ENCODE measurements around the gene KCNJ12.

Gene KCNJ12

DNA sequence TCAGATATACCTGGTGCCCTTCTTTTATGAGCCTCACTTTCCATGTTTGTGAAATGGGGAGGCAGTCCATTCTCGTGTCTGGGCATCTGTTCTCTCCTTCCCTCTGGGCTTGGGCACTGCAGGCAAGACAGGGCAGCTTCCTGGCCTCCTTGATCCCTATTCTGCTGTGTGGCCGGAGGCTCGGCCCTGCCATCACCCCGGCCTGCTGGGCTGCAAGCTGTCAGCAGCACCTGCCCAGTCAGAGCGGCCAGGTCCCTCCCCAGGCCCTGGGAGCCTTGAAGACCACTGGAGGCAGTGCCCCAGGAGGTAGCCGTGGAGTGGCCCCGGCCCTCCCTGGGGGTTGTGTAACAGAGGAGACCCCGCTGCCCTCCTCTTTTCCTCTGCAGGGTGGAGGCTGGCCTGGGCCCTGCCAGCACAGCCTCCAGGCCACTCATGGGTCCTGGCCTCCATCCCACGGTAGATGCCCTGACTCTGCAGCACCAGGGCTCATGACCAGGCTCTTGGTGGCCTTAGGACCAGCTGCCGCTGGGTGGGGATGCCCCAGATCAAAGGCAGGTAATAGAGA lies 9.2 kb downstream of the KCNJ12 start:
- Histone ChIP-seq H3K27ac (ENCODE audit: low read depth, low read length) (no peak overlapping the region), H3K4me3 (ENCODE audit: low read depth in 1 of 5, low read length in 5 of 5) (no peak overlapping the region), H3K36me3 (ENCODE audit: control insufficient read depth in 5 of 5, insufficient read depth in 5 of 5, low read length in 5 of 5) (no peaks in the 10 kb centered on the region), H3K9ac (ENCODE audit: low read length in 5 of 5) (no peak overlapping the region), H3K27me3 (ENCODE audit: control insufficient read depth in 5 of 5, insufficient read depth in 4 of 5, low read length in 5 of 5) (peaks cover 0 to 4% (median 2%) of the 10 kb centered on the region in 5 donors), H3K9me3 (ENCODE audit: control insufficient read depth in 5 of 5, low read length in 5 of 5) (no peaks in the 10 kb centered on the region), H3K4me1 (ENCODE audit: control insufficient read depth in 5 of 5, insufficient read depth in 5 of 5, low read length in 5 of 5) (peaks cover 0 to 6% (median 0%) of the 10 kb centered on the region in 5 donors)

DNA sequence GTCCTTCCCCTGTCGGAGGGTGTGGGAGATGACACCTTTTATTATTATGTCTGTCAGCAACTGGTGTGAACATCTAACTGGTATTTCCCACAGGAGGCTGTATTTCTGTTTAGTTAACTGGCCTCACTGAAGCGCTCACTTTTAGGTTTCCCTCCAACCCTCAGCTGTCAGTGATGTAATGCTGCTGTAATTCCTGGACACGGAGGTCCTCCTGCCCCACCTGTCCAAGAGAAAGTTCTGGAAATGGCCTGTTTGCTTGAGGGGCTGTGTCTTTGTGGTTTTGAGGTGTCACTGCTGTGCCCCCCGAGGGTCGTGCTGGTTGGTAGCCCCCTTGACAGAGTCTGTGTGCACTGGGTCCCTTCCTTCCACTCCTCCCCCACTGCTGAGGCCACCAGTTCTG lies 11.5 kb downstream of the KCNJ12 start:
- no peak overlapping the region for H3K27ac ChIP-seq (ENCODE audit: low read depth, low read length)
- no peak overlapping the region for H3K4me3 ChIP-seq (ENCODE audit: low read depth in 1 of 5, low read length in 5 of 5)
- no peak overlapping the region for H3K9ac ChIP-seq (ENCODE audit: low read length in 5 of 5)
- peaks cover 0 to 6% (median 2%) of the 10 kb centered on the region in 5 donors for H3K4me1 ChIP-seq (ENCODE audit: control insufficient read depth in 5 of 5, insufficient read depth in 5 of 5, low read length in 5 of 5)
- H3K27me3 ChIP-seq (ENCODE audit: control insufficient read depth in 5 of 5, insufficient read depth in 4 of 5, low read length in 5 of 5), result peaks cover 0 to 4% (median 3%) of the 10 kb centered on the region in 5 donors
- H3K36me3 ChIP-seq (ENCODE audit: control insufficient read depth in 5 of 5, insufficient read depth in 5 of 5, low read length in 5 of 5), result no peaks in the 10 kb centered on the region
- H3K9me3 ChIP-seq (ENCODE audit: control insufficient read depth in 5 of 5, low read length in 5 of 5), result no peaks in the 10 kb centered on the region

DNA sequence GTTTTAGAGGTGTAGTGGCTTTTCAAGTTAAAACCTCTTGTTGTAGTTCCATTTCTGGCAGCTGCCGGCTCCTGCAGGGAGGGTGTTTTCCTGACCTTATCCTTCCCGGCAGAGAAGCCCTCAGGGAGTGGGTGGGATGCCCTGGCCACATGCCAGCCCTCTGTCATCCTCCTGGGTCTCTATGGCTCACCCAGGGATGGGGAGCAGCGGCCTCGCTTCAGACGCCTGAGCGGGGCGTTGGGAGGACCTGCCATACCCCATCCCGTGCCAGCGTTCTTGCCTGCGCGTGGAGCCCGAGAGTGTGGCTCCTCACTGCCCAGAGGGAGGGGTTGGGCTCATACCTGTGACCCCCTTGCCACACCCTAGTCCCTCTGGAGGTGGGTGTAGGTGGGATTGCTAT lies 11.9 kb downstream of the KCNJ12 start:
- H3K27ac ChIP-seq (ENCODE audit: low read depth, low read length), result no peak overlapping the region
- peaks cover 0 to 4% (median 3%) of the 10 kb centered on the region in 5 donors for H3K27me3 ChIP-seq (ENCODE audit: control insufficient read depth in 5 of 5, insufficient read depth in 4 of 5, low read length in 5 of 5)
- H3K4me1 ChIP-seq (ENCODE audit: control insufficient read depth in 5 of 5, insufficient read depth in 5 of 5, low read length in 5 of 5), result peaks cover 0 to 6% (median 2%) of the 10 kb centered on the region in 5 donors

DNA sequence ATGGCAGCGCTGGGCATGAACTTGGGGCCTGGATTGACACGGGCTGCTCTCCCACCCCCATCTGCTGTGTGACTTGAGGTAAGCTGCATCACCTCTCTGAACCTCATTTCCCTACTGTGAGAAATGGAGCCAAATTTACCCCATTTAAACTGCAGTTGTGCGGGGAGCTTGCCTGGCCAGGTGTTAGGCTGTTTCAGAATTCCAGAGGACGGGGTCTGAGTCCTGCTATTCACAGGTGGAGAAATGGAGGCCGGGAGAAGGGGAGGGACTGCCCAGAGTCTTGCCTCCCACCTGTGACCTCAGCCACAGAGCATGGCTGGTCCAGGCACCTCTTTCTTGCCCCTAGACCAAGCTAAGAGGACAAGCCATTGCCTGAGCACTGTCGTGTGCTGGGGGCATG lies 12.8 kb downstream of the KCNJ12 start:
- peaks cover 0 to 6% (median 2%) of the 10 kb centered on the region in 5 donors for H3K4me1 ChIP-seq (ENCODE audit: control insufficient read depth in 5 of 5, insufficient read depth in 5 of 5, low read length in 5 of 5)
- H3K9ac ChIP-seq (ENCODE audit: low read length in 5 of 5), result no peak overlapping the region
- H3K27me3 ChIP-seq (ENCODE audit: control insufficient read depth in 5 of 5, insufficient read depth in 4 of 5, low read length in 5 of 5), result peaks cover 0 to 4% (median 3%) of the 10 kb centered on the region in 5 donors
- H3K36me3 ChIP-seq (ENCODE audit: control insufficient read depth in 5 of 5, insufficient read depth in 5 of 5, low read length in 5 of 5), result no peaks in the 10 kb centered on the region
- H3K27ac ChIP-seq (ENCODE audit: low read depth, low read length), result no peak overlapping the region
- no peaks in the 10 kb centered on the region for H3K9me3 ChIP-seq (ENCODE audit: control insufficient read depth in 5 of 5, low read length in 5 of 5)
- no peak overlapping the region for H3K4me3 ChIP-seq (ENCODE audit: low read depth in 1 of 5, low read length in 5 of 5)

More for the DNA sequence above, 11.9 kb downstream of the KCNJ12 start:
- H3K36me3 ChIP-seq (ENCODE audit: control insufficient read depth in 5 of 5, insufficient read depth in 5 of 5, low read length in 5 of 5), result no peaks in the 10 kb centered on the region
- no peaks in the 10 kb centered on the region for H3K9me3 ChIP-seq (ENCODE audit: control insufficient read depth in 5 of 5, low read length in 5 of 5)
- no peak overlapping the region for H3K9ac ChIP-seq (ENCODE audit: low read length in 5 of 5)
- H3K4me3 ChIP-seq (ENCODE audit: low read depth in 1 of 5, low read length in 5 of 5), result no peak overlapping the region

DNA sequence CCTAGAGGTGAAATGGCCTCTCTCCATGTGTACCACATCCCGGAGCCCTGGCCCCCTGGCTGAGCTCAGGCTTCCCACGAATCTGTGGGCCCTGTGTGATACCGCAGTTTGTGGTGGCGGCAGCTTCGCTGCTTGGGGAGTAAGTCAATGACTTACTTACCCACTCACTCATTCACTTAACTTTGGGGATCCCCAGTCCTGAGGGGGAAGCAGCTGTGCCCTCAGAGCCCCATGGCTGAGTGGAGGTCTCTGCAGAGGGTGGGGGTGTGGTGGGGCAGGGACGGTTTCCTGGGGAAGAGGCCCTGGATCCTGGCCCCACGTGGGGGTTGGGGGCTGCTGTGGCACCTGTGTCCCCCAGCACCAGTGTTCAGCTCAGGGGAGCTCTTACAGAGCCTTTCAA lies 13.2 kb downstream of the KCNJ12 start:
- H3K36me3 ChIP-seq (ENCODE audit: control insufficient read depth in 5 of 5, insufficient read depth in 5 of 5, low read length in 5 of 5), result no peaks in the 10 kb centered on the region
- H3K9me3 ChIP-seq (ENCODE audit: control insufficient read depth in 5 of 5, low read length in 5 of 5), result no peaks in the 10 kb centered on the region
- peaks cover 0 to 4% (median 3%) of the 10 kb centered on the region in 5 donors for H3K27me3 ChIP-seq (ENCODE audit: control insufficient read depth in 5 of 5, insufficient read depth in 4 of 5, low read length in 5 of 5)
- no peak overlapping the region for H3K4me3 ChIP-seq (ENCODE audit: low read depth in 1 of 5, low read length in 5 of 5)
- peaks cover 0 to 6% (median 2%) of the 10 kb centered on the region in 5 donors for H3K4me1 ChIP-seq (ENCODE audit: control insufficient read depth in 5 of 5, insufficient read depth in 5 of 5, low read length in 5 of 5)
- H3K27ac ChIP-seq (ENCODE audit: low read depth, low read length), result no peak overlapping the region
- H3K9ac ChIP-seq (ENCODE audit: low read length in 5 of 5), result no peak overlapping the region

DNA sequence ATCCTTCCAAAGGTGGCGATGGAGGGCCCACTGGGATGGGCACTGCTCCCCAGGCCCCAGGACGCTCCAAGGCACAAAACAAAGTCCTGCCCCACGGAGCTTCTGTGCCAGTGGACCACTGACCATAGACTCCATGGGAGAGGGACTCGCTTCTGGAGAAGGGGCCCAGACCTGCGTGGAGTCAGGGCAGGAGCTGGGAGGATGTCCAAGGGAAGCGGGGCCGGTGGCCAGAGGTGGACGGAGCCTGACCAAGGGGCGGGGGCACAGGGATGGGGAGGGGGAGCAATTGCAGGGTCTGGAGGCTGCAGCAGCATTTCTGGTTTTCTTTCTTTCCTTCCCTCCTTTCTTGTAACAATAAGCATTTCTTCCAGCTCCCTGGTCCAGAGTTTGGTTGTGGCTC lies 14.1 kb downstream of the KCNJ12 start:
- no peak overlapping the region for H3K27ac ChIP-seq (ENCODE audit: low read depth, low read length)
- H3K4me1 ChIP-seq (ENCODE audit: control insufficient read depth in 5 of 5, insufficient read depth in 5 of 5, low read length in 5 of 5), result peaks cover 0 to 6% (median 2%) of the 10 kb centered on the region in 5 donors
- H3K9ac ChIP-seq (ENCODE audit: low read length in 5 of 5), result no peak overlapping the region
- no peak overlapping the region for H3K4me3 ChIP-seq (ENCODE audit: low read depth in 1 of 5, low read length in 5 of 5)
- H3K36me3 ChIP-seq (ENCODE audit: control insufficient read depth in 5 of 5, insufficient read depth in 5 of 5, low read length in 5 of 5), result no peaks in the 10 kb centered on the region
- no peaks in the 10 kb centered on the region for H3K9me3 ChIP-seq (ENCODE audit: control insufficient read depth in 5 of 5, low read length in 5 of 5)
- peaks cover 0 to 4% (median 3%) of the 10 kb centered on the region in 5 donors for H3K27me3 ChIP-seq (ENCODE audit: control insufficient read depth in 5 of 5, insufficient read depth in 4 of 5, low read length in 5 of 5)

DNA sequence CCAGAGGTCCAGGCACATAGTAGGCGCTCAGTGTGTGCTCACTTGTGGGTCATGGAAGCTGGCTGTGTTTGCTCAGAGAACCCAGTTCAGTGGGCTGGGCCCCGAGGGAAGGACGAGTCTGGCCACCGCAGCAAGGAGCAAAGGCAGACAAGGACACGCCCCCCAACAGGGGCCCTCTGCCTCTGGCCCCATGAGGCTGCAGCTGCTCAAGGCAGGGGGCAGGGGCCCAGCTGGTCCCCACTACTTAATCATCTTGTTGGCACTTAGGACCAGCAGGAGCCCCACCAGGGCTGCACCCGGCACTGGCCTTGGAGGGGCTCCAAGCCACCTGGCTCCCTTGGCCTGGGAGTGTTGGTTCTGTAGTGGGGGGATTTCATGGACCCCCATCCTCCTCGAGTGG lies 16.1 kb downstream of the KCNJ12 start:
- Histone ChIP-seq H3K36me3 (ENCODE audit: control insufficient read depth in 5 of 5, insufficient read depth in 5 of 5, low read length in 5 of 5) (no peaks in the 10 kb centered on the region), H3K4me1 (ENCODE audit: control insufficient read depth in 5 of 5, insufficient read depth in 5 of 5, low read length in 5 of 5) (peaks cover 0 to 6% (median 2%) of the 10 kb centered on the region in 5 donors), H3K9me3 (ENCODE audit: control insufficient read depth in 5 of 5, low read length in 5 of 5) (no peaks in the 10 kb centered on the region), H3K27me3 (ENCODE audit: control insufficient read depth in 5 of 5, insufficient read depth in 4 of 5, low read length in 5 of 5) (peaks cover 0 to 4% (median 3%) of the 10 kb centered on the region in 5 donors), H3K9ac (ENCODE audit: low read length in 5 of 5) (no peak overlapping the region), H3K27ac (ENCODE audit: low read depth, low read length) (no peak overlapping the region), H3K4me3 (ENCODE audit: low read depth in 1 of 5, low read length in 5 of 5) (no peak overlapping the region)

DNA sequence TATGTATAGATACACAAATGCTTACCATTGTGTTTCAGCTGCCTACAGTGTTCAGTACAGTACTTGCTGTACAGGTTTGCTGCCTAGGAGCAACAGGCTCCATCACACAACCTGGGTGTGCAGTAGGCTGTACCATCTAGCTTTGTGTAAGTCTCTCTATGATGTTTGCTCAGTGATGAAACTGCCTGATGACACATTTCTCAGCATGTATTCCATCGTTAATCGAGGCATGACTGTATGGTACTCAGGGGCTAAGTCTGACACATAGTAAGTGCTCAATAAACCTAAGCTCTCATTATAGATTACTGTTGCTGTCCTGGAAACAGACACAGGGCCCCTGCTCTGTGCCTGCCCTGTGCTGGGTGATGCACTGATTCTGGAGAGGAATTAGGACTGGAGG lies 18.1 kb downstream of the KCNJ12 start:
- Histone ChIP-seq H3K27me3 (ENCODE audit: control insufficient read depth in 5 of 5, insufficient read depth in 4 of 5, low read length in 5 of 5) (peaks cover 0 to 7% (median 0%) of the 10 kb centered on the region in 5 donors), H3K9ac (ENCODE audit: low read length in 5 of 5) (no peak overlapping the region), H3K4me3 (ENCODE audit: low read depth in 1 of 5, low read length in 5 of 5) (no peak overlapping the region), H3K4me1 (ENCODE audit: control insufficient read depth in 5 of 5, insufficient read depth in 5 of 5, low read length in 5 of 5) (peaks cover 0 to 2% (median 0%) of the 10 kb centered on the region in 5 donors), H3K36me3 (ENCODE audit: control insufficient read depth in 5 of 5, insufficient read depth in 5 of 5, low read length in 5 of 5) (no peaks in the 10 kb centered on the region), H3K27ac (ENCODE audit: low read depth, low read length) (no peak overlapping the region), H3K9me3 (ENCODE audit: control insufficient read depth in 5 of 5, low read length in 5 of 5) (no peaks in the 10 kb centered on the region)

DNA sequence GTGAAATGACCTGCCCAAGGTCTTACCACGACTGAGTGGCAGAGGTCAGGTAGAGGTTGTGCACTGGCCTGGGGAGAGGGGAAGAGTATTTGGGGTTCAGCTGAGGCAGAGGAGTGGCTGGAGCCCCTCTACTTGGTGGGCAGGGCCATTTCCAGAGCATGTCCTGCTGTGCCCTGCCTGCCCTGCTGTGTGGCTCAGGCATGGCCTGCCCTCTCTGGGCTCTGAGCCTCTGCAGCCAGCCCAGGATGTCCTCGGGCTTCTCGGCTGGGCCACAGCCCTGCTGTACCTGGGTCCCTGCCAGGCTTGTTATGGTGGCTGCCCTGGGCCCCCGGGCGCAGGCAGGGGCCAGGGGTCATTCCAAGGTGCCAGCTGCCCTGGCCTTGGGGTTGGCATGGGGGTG lies 19.6 kb downstream of the KCNJ12 start:
- Histone ChIP-seq H3K4me1 (ENCODE audit: control insufficient read depth in 5 of 5, insufficient read depth in 5 of 5, low read length in 5 of 5) (peaks cover 0 to 2% (median 0%) of the 10 kb centered on the region in 5 donors), H3K27ac (ENCODE audit: low read depth, low read length) (no peak overlapping the region), H3K4me3 (ENCODE audit: low read depth in 1 of 5, low read length in 5 of 5) (no peak overlapping the region), H3K27me3 (ENCODE audit: control insufficient read depth in 5 of 5, insufficient read depth in 4 of 5, low read length in 5 of 5) (peaks cover 0 to 8% (median 0%) of the 10 kb centered on the region in 5 donors), H3K9me3 (ENCODE audit: control insufficient read depth in 5 of 5, low read length in 5 of 5) (no peaks in the 10 kb centered on the region), H3K36me3 (ENCODE audit: control insufficient read depth in 5 of 5, insufficient read depth in 5 of 5, low read length in 5 of 5) (no peaks in the 10 kb centered on the region), H3K9ac (ENCODE audit: low read length in 5 of 5) (no peak overlapping the region)

DNA sequence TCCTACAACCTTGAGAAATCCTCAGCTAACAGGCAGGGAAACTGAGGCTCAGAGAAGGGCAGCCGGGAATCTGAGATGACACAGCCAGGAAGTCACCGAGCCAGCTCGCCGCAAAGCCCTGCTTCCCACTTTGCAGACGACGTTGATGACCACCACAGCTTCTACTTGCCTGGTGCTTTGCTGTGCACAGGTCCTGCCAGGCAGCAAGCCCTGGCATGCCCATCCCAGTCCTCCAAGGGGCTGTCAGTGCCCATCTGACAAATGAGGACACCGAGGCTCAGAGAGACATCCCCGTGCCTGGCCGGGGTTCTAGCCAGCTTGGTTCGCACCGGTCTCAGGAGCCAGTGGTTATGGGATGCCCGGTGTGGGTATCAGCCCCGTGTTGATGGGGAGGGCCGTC lies 20.1 kb downstream of the KCNJ12 start:
- peaks cover 0 to 2% (median 0%) of the 10 kb centered on the region in 5 donors for H3K4me1 ChIP-seq (ENCODE audit: control insufficient read depth in 5 of 5, insufficient read depth in 5 of 5, low read length in 5 of 5)
- no peak overlapping the region for H3K4me3 ChIP-seq (ENCODE audit: low read depth in 1 of 5, low read length in 5 of 5)
- no peaks in the 10 kb centered on the region for H3K36me3 ChIP-seq (ENCODE audit: control insufficient read depth in 5 of 5, insufficient read depth in 5 of 5, low read length in 5 of 5)
- no peak overlapping the region for H3K9ac ChIP-seq (ENCODE audit: low read length in 5 of 5)
- no peaks in the 10 kb centered on the region for H3K9me3 ChIP-seq (ENCODE audit: control insufficient read depth in 5 of 5, low read length in 5 of 5)
- H3K27ac ChIP-seq (ENCODE audit: low read depth, low read length), result no peak overlapping the region
- peaks cover 0 to 8% (median 0%) of the 10 kb centered on the region in 5 donors for H3K27me3 ChIP-seq (ENCODE audit: control insufficient read depth in 5 of 5, insufficient read depth in 4 of 5, low read length in 5 of 5)
